Stimulated activated CD4-positive, alpha-beta T cell treated with anti-CD3 and anti-CD28 coated beads, Interleukin-15, amount 100 ng/mL, for 48 hours (primary cell): ENCODE results near the gene ICAM5.

ENCODE experiments used
- DNase-seq, 2 donors: peaks; one replicate each; pipeline ENCODE4 v3.0.0-alpha.2; 2020; ENCODE audit warnings: low read depth in 2 of 2

The ICAM5 gene

DNA sequence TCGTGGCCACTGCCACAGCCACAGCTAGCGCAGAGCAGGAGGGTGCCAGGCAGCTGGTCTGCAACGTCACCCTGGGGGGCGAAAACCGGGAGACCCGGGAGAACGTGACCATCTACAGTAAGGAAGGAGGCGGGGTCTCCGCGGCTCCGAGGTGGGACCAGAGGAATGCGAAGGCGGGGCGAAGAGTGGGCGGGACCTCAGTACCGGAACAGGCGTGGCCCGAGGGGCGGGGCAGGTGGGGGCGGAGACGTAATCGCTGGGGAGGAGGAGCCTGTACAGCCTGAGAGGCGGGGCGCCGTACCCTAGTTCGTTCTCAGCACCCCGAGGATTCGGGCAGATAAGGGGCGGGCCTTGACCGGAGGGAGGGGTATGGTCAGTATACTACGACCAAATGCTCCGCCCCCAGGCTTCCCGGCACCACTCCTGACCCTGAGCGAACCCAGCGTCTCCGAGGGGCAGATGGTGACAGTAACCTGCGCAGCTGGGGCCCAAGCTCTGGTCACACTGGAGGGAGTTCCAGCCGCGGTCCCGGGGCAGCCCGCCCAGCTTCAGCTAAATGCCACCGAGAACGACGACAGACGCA, 2.5 kb downstream of the ICAM5 start:
- DNase-seq, result peak; percentile 70 to 77

DNA sequence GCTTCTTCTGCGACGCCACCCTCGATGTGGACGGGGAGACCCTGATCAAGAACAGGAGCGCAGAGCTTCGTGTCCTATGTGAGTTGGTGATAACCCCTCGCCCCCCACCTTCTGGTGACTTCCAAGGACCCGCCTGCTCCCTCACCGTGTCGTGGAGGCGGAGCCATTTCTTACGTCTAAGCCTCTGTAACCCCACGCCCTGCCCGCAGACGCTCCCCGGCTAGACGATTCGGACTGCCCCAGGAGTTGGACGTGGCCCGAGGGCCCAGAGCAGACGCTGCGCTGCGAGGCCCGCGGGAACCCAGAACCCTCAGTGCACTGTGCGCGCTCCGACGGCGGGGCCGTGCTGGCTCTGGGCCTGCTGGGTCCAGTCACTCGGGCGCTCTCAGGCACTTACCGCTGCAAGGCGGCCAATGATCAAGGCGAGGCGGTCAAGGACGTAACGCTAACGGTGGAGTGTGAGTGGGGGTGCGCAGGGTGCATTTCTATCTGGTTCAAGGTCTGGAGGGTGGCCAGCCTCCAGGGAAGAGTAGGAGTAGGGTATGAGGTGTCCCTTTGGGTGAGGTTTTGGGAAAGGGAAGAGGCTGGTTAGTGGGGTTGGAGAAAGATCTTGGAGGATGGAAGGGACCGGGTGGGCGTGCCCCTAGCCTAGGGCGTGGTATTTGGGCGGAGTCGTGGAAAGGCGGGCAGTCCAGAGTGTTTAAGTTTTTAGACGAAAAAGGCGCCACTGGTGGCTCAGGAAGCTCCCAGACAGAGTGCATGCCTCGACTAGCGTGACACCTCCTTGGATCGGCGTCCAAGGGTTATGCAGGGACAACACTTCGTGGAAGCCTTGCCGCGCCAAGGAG, 3.3 kb downstream of the ICAM5 start:
- no peak for DNase-seq

DNA sequence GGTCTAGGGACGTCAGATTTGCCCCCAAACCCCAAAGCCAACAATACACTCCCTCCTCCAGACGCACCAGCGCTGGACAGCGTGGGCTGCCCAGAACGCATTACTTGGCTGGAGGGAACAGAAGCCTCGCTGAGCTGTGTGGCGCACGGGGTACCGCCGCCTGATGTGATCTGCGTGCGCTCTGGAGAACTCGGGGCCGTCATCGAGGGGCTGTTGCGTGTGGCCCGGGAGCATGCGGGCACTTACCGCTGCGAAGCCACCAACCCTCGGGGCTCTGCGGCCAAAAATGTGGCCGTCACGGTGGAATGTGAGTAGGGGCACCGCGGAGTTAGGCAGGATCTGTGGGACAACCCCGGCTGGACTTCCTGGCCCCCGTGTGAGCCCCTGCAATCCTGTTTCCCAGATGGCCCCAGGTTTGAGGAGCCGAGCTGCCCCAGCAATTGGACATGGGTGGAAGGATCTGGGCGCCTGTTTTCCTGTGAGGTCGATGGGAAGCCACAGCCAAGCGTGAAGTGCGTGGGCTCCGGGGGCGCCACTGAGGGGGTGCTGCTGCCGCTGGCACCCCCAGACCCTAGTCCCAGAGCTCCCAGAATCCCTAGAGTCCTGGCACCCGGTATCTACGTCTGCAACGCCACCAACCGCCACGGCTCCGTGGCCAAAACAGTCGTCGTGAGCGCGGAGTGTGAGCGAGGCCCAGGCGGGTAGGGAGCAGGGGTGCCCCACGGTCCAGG, 4.0 kb downstream of the ICAM5 start:
- no peak for DNase-seq

DNA sequence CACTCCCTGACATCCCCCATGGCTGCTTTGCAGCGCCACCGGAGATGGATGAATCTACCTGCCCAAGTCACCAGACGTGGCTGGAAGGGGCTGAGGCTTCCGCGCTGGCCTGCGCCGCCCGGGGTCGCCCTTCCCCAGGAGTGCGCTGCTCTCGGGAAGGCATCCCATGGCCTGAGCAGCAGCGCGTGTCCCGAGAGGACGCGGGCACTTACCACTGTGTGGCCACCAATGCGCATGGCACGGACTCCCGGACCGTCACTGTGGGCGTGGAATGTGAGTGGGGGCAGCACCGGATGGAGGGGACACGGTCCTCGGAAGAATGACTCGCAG, 4.6 kb downstream of the ICAM5 start:
- DNase-seq, result no peak

DNA sequence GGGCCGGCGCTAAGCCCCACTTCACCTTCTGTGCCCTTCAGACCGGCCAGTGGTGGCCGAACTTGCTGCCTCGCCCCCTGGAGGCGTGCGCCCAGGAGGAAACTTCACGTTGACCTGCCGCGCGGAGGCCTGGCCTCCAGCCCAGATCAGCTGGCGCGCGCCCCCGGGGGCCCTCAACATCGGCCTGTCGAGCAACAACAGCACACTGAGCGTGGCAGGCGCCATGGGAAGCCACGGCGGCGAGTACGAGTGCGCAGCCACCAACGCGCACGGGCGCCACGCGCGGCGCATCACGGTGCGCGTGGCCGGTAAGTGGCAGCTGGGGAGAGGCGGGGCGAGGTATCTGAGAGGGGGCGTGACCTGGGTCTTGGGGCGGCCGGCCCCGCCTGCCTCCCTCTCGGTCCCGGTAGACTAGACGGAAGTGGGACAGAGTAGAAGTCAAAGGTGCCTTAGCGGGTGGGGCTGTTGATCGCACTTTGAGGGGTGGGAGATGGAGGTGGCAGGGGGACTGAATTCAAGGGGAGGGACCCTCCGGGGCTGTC, 5.6 kb downstream of the ICAM5 start:
- peak in 1 of 2 donors; percentile 47 for DNase-seq

DNA sequence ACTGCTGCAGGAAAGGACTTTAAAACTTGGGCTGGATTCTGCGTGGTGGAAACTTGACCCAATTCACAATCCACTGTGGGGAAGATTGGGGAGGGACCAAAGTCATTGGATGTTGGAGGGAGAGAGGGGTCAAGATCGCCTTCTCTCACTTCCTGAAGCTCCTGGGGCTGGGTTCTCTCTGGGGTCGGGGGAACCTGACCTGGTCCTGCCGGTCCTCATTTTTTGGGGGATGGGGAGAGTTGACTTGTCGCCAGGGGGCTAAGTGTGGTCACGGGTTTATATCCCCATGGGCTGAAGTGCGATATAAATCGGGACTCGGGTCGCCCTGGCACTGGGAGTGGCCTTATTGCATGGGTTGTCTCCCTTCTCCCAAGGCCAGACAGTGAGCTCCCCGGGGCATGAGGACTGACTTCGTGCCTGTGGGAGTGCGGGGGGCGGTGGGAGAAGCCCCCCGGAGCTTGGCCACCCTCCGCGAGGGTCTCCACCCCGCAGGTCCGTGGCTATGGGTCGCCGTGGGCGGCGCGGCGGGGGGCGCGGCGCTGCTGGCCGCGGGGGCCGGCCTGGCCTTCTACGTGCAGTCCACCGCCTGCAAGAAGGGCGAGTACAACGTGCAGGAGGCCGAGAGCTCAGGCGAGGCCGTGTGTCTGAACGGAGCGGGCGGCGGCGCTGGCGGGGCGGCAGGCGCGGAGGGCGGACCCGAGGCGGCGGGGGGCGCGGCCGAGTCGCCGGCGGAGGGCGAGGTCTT, 6.3 kb downstream of the ICAM5 start:
- DNase-seq, result no peak

DNA sequence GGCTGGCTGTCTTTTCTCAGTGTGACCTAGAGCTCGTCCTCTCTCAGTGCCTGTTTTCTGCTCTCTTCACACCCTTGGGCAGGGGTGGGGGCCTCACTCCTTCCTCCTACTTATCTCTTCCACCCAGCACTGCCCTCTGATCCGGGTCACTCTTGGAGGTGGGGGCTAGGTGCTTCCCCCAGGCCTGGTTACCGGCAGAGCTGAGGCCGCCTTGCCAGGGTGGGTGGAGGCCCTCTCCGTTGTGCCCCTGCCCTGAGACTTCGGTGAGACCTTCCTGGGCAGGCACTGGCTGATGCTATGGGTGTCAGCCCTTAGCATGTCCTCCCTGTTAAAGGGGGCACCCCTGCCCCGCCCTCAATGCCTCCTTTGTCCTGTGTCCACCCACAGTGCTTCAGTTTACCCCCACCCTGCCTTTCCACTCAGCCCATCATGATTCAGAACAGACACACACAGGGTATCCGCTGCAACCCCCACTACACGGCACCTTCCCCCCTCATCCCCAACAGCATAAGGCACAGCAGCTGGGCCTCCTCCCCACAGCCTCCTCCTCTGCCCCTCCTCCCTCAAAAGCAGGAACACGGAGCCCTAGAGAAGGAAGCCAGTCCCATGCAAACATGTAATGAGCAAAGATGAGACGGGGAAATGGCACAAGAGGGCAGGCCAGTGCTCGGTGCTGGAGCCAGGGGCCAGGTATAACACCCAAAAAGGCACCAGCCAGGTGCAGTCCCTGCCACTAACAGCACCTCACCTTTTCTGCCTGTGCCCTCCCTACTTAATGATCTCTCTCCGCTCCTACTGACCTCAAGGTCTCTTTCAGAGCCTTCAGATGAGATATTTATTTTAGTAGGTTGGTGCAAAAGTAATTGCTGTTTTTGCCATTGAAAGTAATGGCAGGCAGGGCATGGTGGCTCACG, 10.1 kb downstream of the ICAM5 start:
- DNase-seq, result no peak

DNA sequence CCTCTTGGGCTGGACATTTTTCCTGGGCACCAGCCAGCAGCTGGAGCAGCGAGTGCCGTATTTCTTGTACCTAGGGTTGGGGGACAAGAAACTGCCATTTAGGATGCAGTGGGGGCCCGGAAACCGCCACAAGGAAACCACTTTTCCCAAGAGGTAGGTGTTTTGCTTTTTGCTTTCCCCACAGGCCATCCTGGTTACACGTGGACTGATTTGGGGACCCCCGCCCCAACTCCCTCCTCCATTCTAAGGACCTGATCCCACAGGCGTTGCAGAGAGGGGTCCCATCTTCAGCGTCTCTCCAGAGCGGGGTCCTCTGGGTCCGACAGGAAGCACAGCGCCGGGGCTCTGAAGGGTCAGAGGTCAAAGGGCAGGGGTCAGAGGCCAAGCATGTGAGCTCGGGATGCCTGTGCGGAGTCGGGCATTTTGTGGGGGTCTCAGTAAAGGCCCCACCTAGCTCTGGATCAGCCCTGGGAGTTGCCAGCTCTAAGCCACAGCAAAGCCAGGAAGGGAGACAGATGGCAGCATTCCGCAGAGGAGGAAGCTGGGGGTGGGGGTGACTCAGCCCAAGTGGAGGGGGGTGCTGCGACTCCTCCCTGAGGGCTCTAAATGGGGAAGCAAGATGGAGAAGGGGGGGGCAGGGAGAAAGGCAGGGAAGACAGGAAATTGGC, 15.5 kb downstream of the ICAM5 start:
- no peak for DNase-seq

DNA sequence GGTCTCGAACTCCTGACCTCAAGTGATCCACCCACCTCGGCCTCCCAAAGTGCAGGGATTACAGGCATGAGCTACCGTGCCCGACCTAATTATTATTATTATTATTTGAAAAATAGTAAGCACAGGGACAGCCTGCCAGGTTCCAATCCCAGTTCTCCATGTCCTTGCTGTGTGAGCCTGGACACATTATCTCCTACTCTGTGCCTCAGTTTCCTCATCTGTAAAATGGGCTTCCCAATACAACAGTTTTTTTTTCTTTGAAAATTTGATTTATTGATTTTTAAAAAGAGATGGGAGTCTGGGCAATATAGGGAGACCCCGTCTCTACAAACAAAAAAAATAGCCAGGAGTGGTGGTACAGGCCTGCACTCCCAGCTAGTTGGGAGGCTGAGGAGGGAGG, 16.6 kb downstream of the ICAM5 start:
- DNase-seq, result no peak

DNA sequence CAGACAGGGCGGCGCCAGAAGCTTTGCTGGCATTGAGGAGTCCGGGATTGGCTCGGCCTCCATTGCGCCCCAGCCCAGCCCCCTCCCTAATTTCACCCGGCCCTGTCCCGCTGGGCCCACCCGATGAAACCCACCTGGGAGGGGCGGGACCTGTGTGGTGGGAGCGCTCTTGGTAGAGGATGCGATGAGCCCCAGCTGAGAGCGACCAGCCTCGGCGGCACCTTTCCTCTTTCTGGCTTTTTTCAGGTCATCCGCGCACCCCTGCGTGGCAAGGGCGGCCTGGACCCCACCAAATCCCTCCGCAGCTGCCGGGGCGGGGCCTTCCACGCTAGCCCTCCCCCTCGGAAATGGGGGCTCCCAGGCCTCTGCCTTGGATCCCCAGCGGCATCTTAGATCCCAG, 19.7 kb downstream of the ICAM5 start, which contains the start of gene ZGLP1:
TSS of gene ZGLP1 (minus strand) at position 393 of the 400 bp plus-strand sequence.
- DNase-seq, result no peak

DNA sequence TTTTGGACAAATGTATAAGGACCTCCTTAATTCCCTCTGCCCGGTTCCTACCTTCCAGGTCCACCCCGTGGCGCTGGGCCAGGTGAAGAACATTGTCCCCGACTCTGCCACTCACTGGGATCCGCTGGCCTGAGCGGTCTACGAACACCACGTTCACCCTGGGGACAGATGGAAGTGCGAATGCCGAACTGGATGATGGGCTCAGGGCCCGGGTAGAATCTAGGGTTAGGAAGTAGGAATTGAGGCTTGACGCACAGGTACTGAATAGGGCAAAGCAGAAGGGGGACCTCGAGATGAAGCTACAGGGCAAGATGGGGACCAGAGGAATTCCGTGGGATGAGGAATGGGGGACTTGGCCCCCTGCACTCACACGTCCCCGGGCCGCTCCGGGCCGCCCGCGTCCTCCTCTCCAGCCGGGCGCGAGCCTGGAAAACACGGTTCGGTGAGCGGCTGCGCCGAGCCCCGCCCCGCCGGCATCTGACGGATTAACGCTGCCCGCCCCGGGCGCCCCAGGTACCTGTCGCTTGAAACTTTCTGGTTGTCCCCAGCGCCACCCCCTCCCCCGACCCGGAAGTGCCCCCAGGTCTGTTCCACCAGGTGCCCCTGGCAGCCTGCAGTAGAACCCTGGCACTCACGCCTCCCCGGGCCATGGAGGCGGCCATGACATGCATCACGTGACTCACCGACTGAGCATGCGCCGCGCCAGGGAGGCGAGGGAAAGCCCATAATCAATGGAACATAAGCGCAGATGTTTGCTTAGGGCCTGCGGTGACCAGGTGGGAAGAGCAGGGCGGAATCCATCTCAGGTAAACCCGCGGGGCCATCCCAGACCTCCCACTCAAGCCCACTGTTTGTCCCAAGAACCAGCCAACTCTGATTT, 25.8 kb downstream of the ICAM5 start, which contains the start of gene FDX2:
TSS of gene FDX2 (minus strand) at position 681 of the 880 bp plus-strand sequence. CDS start at position 662, 19 bp downstream.
- peak; percentile 80 to 87 for DNase-seq

DNA sequence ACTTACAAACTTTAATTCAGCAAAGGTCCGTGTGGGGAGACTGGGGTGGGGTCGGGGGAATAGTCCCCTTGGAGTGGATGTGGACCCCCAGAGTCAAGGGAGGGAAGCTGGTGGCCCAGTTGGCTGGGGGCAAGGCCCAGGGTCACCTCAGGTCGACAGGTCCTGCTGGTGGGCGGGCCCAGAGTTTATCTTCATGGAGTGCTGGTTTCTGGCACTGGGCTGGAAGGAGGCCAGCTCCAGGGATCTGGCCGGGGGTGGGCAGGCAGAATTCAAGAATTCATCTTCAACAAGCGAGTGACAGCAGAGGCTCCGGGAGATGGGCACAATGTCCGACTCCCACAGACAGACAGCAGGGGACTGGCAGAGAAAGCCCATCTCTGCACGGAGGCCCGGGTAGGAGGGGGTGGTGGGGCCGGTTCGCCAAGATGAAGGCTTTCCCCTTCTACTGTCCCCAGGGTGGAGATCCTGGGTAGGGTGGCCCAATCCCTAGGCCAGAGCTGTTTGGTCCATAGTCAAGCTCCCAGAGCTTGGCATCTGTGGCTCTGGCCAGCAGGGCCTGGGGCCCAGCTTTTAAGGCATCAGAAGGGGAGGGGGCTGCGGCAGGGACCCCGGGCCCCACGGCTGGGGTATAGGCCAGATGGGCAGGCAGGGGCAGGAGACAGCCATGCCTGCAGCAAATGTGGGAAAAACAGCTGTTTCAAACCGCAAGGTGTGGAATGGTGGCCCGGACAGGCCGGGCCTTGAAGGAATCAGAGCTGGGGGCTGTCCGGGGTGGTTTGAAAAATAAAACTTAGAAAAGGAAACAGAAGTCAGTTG, 26.7 kb downstream of the ICAM5 start:
- no peak for DNase-seq

DNA sequence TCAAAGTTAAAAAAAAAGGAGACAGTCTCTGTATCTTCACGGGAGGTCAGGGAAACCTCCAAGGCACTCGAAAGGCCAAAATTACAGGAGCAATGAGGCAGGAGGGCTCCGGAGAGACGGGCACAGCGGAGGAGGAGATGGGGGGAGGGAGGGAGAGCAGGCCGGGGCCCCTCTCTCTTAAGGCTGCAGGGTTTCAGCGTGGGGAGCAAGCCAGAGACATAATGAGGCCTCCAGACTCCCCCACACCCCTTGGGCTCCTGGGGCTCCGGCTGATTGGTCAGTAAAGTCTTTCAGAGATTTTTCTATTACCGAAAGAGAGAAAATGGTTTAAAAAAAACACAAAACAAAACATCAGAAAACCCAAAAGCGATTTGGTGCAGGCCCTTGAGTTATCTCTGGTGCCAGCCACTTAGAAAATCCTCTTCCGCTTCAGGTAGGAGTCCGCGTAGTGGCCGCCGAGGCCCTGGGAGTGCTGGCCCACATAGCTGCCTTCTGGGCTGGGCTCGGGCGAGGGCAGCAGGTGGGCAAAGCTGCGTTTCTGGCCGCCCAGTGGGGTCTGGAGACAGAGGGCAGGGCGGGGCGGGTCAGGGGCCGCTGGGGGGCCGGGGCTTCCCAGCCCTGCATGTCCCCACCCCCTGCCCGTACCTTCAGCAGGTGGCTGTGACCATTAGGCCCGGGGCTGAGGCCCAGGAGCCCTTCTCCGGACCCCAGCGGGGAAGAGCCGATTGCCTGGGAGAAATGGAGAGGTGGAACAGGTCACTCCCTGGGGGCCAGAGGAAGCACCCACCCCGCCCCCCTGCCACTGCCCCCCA, 27.5 kb downstream of the ICAM5 start:
- DNase-seq, result no peak

DNA sequence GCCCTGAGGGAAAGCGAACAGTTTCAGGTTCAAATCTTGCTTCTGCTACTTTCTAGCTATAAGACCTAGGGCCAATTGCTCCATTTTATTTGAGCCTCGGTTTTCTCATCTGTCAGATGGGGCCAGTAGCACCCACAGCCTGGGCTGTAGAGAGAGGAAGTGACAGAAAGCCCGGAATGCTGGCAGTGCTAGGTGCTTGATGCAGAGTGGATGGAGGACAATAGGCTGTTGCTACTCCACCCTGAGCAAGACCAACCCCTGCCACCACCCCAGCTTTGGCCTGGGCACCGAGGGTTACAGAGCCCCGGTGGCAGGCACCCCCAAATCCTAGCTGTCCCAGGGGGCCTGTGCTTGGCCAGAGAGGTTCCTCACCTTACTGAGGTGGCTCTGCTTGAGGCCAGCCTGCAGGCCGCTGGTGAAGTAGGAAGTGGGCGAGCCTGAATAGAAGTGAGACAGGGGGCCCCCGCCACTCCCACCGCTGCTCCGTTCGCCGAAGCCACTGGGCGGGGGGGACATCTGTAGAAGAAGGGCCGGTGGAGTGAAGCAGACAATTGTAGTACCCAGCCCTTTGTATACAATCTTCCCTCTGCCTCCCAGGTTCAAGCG, 28.2 kb downstream of the ICAM5 start:
- no peak for DNase-seq

DNA sequence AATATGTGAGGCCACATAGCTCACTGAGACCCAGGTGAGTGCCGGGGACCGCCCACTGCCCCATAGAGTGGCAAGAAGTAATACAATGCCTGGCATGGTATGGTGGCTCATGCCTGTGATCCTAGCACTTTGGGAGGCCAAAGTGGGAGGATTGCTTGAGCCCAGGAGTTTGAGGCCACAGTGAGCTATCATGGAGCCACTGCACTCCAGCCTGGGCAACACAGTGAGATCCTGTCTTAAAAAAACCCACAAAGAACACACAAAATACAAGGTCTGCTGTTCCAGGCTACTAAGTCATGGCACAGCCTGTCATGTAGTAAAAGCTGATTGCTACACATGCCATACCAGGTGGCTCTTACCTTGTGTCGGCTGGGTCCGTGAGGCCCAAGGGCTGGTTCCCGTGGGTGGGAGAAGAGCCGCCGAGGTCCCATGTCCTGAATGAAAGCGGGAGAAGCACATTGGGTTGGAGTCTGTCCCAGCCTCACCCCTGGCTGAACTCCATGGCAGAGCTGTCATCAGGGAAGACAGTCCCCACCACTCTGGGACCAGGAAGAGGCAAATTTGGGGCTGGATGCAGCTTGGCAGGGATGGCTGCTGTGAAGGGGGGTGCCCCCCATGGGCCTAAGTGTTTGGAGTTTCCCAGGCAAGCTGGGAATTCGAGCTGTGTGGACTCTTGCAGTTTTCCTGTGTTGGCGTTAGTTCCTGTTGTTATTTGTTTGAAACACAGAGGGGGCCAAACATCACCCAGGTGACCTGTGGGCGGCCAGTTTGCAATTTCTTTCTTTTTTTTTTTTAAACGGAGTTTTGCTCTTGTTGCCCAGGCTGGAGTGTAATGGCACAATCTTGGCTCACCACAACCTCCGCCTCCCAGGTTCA, 29.3 kb downstream of the ICAM5 start:
- DNase-seq, result no peak
